ENCODE results near the gene ACACA.

The ACACA gene

DNA sequence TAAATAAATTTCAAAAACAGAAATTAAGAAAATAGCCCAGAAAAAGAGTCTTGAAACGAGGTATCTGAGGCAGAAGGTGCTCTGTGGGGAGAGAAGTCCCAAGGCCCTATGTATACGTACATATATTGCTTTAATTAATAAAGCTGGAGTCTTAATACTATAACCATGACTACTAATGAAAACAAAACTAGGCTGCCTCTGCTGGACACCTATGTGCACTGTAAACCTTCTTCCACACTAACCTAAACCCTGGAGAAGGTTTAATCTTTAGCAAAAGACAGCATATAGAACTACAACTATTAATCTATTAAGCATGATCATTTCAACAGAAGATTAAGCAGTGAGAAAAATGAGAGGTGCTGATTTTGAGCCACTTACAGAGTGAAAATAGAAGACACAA is 184.8 kb downstream of the ACACA start:
- Histone ChIP-seq H3K36me3 (ENCODE audit: insufficient read depth, low read length) (peaks cover 55% of the 10 kb centered on the region; the same call in 1 of the 2 replicates), H3K9ac (ENCODE audit: low read depth, low read length, poor library complexity, severe bottlenecking) (no peak overlapping the region), H4K20me1 (ENCODE audit: insufficient read depth, low read length, poor library complexity, severe bottlenecking) (no peaks in the 10 kb centered on the region), H3K9me3 (ENCODE audit: insufficient read depth, low read depth, low read length) (no peaks in the 10 kb centered on the region), H3K4me3 (ENCODE audit: low read length, poor library complexity, severe bottlenecking) (no peak overlapping the region), H3F3A (ENCODE audit: low read depth) (no peaks in the 10 kb centered on the region), H3K27me3 (ENCODE audit: insufficient read depth, low read length, poor library complexity, severe bottlenecking) (no peaks in the 10 kb centered on the region), H3K4me2 (ENCODE audit: low read depth, low read length, poor library complexity, severe bottlenecking) (no peak overlapping the region), H3K79me2 (ENCODE audit: insufficient read depth, low read length) (no peaks in the 10 kb centered on the region), H3K4me1 (ENCODE audit: insufficient read depth, low read length, poor library complexity, severe bottlenecking) (no peaks in the 10 kb centered on the region), H3K9me2 (replicated peaks; ENCODE audit: low read depth, low read length) (no peaks in the 10 kb centered on the region), H2AFZ (ENCODE audit: low read length) (no peak overlapping the region)
- TF ChIP-seq, protein P1, sequence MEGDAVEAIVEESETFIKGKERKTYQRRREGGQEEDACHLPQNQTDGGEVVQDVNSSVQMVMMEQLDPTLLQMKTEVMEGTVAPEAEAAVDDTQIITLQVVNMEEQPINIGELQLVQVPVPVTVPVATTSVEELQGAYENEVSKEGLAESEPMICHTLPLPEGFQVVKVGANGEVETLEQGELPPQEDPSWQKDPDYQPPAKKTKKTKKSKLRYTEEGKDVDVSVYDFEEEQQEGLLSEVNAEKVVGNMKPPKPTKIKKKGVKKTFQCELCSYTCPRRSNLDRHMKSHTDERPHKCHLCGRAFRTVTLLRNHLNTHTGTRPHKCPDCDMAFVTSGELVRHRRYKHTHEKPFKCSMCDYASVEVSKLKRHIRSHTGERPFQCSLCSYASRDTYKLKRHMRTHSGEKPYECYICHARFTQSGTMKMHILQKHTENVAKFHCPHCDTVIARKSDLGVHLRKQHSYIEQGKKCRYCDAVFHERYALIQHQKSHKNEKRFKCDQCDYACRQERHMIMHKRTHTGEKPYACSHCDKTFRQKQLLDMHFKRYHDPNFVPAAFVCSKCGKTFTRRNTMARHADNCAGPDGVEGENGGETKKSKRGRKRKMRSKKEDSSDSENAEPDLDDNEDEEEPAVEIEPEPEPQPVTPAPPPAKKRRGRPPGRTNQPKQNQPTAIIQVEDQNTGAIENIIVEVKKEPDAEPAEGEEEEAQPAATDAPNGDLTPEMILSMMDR (conservative IDR thresholded peaks at IDR 0.05; ENCODE audit: low read length): 0 out of 2 replicates have a peak, but pooled peaks have one; percentile 21
- no peak for TF ChIP-seq EZH2phosphoT487 (IDR thresholded peaks at IDR 0.05; ENCODE audit: borderline replicate concordance)

DNA sequence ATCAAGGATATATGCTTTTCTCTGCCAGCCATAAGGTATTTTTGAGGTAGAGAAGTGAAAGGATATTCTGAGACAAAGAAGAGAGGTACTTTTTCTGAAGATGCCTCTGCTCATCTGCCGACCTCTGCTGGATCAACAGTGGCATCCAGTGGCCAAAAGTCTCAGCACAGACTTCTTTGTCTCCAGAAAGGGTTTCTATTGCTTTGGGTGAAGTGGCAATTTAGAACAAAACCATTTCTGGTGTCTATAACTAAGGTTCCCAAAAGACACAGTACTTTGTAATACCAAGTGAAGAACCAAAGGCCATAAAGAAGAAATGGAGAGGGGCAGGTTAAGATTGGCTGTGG is 186.1 kb downstream of the ACACA start:
- H2AFZ ChIP-seq (ENCODE audit: low read length): no peak overlapping the region
- H3K4me3 ChIP-seq (ENCODE audit: low read length, poor library complexity, severe bottlenecking): no peak overlapping the region
- H3K4me2 ChIP-seq (ENCODE audit: low read depth, low read length, poor library complexity, severe bottlenecking): no peak overlapping the region
- H3K9ac ChIP-seq (ENCODE audit: low read depth, low read length, poor library complexity, severe bottlenecking): no peak overlapping the region
- no peaks in the 10 kb centered on the region for H3K9me3 ChIP-seq (ENCODE audit: insufficient read depth, low read depth, low read length)
- no peak for TF ChIP-seq EZH2phosphoT487 (IDR thresholded peaks at IDR 0.05; ENCODE audit: borderline replicate concordance)
- TF ChIP-seq, protein P1 (conservative IDR thresholded peaks at IDR 0.05; ENCODE audit: low read length): peak; percentile 65
- H4K20me1 ChIP-seq (ENCODE audit: insufficient read depth, low read length, poor library complexity, severe bottlenecking): no peaks in the 10 kb centered on the region
- H3K79me2 ChIP-seq (ENCODE audit: insufficient read depth, low read length): no peaks in the 10 kb centered on the region
- no peaks in the 10 kb centered on the region for H3K9me2 ChIP-seq (replicated peaks; ENCODE audit: low read depth, low read length)
- H3K4me1 ChIP-seq (ENCODE audit: insufficient read depth, low read length, poor library complexity, severe bottlenecking): no peaks in the 10 kb centered on the region
- H3F3A ChIP-seq (ENCODE audit: low read depth): no peaks in the 10 kb centered on the region
- H3K36me3 ChIP-seq (ENCODE audit: insufficient read depth, low read length): peaks cover 45% of the 10 kb centered on the region; the same call in 1 of the 2 replicates
- no peaks in the 10 kb centered on the region for H3K27me3 ChIP-seq (ENCODE audit: insufficient read depth, low read length, poor library complexity, severe bottlenecking)

DNA sequence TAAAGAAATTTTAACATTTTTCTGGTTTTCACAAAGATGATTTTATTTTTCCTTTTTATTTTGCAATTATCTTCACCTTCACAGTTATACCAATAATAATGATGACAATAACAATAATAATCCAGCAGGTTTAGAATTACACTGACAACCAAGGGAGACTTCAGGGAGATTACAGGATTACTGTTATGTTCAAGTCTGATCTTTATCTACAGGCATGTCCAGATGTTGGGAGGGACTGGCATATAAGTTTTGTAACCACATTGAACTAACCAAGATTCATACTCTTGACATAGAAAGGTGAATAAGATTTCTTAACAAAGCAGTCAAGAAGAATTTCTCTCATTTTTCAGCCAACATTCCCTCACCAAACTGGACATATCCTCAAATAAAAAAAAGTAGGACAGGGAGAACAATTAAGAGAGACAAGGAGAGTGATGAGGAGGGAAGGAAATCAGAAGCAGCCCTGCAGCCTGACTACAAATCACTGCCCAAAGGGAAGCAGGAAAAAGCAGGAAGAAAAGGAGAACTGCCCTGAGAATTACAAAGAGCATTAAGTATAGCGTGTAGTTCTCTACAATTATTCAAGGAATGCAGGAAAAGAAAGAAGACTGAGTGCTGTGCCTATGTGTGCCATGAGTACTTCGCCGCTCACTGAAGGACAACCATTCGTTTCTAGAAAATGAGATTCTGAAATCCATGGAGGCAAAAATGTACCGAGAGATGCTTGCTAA is 186.6 kb downstream of the ACACA start:
- TF ChIP-seq, protein P1 (conservative IDR thresholded peaks at IDR 0.05; ENCODE audit: low read length): no peak
- TF ChIP-seq EZH2phosphoT487 (IDR thresholded peaks at IDR 0.05; ENCODE audit: borderline replicate concordance): no peak
- no peak overlapping the region for H2AFZ ChIP-seq (ENCODE audit: low read length)
- no peaks in the 10 kb centered on the region for H3K4me1 ChIP-seq (ENCODE audit: insufficient read depth, low read length, poor library complexity, severe bottlenecking)
- no peaks in the 10 kb centered on the region for H3K79me2 ChIP-seq (ENCODE audit: insufficient read depth, low read length)
- no peaks in the 10 kb centered on the region for H4K20me1 ChIP-seq (ENCODE audit: insufficient read depth, low read length, poor library complexity, severe bottlenecking)
- H3K9me3 ChIP-seq (ENCODE audit: insufficient read depth, low read depth, low read length): no peaks in the 10 kb centered on the region
- no peak overlapping the region for H3K4me2 ChIP-seq (ENCODE audit: low read depth, low read length, poor library complexity, severe bottlenecking)
- no peaks in the 10 kb centered on the region for H3F3A ChIP-seq (ENCODE audit: low read depth)
- peaks cover 39% of the 10 kb centered on the region; the same call in 1 of the 2 replicates for H3K36me3 ChIP-seq (ENCODE audit: insufficient read depth, low read length)
- no peaks in the 10 kb centered on the region for H3K9me2 ChIP-seq (replicated peaks; ENCODE audit: low read depth, low read length)
- no peak overlapping the region for H3K9ac ChIP-seq (ENCODE audit: low read depth, low read length, poor library complexity, severe bottlenecking)
- no peak overlapping the region for H3K4me3 ChIP-seq (ENCODE audit: low read length, poor library complexity, severe bottlenecking)
- H3K27me3 ChIP-seq (ENCODE audit: insufficient read depth, low read length, poor library complexity, severe bottlenecking): no peaks in the 10 kb centered on the region

Data from Loucy (cell line).